Raji (cell line): ENCODE measurements around the gene FER1L5.

Experiments
- POLR2A ChIP-seq: IDR thresholded peaks from 2 replicates; pipeline ENCODE4 v1.6.1; 2011; ENCODE audit warnings: low read depth, low read length, control low read depth; ENCODE audit not compliant: insufficient read depth

FER1L5 gene

DNA sequence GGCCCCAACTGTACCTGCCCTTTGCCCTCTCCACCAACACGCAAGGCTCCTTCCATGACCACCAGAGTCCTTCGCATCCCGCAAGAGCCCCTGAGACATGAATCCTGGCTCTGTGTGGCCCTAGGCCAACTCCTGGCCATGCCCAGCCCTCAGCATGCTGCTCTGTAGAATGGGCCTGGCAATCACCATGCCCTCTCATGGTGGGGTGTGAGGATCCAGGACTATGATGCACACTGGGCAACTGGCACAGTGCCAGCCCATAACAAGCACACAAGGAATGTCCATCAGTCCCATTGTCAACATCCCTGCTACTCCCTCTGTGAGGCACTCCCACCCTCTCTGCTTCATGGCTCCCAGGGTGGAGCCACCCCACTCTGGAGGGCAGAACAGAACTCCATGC lies 44.7 kb downstream of the FER1L5 start:
- TF ChIP-seq POLR2A: no peak

DNA sequence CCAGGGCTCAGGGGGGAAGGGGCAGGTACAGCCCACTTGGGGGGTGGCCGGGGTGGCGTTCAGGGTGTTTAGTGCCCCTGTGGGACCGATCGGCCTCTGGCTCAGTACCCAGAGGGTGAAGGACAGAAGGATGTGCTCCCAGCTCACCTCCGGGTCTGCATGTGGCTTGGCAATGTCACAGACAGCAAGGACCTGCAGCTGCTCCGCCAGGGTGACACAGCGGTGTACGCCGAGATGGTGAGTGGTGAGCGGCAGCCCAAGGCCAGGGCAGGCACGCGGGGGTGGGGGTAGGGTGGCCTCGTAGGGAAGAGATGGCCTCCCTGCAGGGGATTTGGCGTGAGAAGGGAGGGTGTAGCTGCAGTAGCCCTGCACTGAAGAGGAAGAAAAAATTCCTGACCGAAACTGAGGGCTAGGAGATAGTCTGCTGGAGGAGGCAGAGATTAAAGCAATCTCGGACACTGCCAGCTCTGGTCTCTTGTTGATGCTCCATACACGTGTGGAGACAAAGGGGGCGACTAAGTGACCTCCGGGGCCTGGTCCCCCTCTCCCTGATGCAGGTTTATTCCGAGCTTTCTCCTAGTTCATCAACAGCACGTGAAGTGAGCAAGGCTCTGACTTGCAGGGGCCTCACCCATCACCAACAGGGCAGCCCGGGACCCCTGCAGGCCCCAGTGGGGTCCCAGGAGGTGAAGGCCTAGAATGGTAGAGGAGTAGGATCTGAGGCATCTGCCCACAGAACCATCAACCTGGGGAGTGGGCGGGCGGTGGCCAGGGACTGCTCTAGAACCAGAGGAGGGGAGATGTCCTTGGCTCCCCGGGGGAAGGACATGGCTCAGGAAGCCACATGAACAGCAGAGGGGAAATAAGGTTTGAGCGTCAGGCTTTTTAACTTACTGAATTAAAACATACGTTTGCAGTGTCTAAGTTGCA lies 45.4 kb downstream of the FER1L5 start:
- no peak for TF ChIP-seq POLR2A

DNA sequence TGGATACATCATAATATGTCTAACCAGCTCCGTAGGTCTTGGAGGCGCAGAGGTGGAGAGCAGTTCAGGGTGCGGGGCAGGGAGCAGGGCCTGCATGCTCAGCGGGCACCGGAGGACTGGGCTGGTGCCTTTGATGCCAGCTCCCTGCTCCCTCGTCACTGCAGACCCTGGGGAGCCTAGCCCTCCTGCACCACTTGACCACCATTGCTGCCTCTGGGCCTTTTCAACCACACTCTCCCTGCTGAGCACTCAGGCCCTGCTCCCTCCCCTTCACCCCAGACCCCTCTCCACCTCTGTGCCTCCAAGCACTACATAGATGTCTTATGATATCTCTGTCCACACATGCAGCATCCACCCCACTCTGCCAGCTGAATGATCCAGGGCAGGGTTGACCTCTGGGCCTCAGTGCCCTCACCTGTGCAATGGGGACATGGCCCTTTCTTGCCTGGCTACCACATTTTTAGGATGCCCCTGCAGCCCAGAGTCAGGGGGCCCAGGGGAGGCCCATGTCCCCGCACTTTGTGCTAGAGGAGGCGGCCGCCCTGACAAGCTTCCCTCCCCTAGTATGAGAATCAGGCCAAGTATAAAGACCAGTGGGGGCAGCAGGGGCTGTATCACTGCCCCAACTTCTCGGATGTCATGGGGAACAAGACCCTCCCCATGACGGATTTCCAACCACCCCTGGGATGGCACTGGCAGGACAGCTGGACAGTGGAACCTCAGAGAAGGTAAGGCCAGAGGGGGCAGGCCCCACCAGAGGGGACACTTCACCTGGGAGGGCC lies 46.3 kb downstream of the FER1L5 start:
- no peak for TF ChIP-seq POLR2A

DNA sequence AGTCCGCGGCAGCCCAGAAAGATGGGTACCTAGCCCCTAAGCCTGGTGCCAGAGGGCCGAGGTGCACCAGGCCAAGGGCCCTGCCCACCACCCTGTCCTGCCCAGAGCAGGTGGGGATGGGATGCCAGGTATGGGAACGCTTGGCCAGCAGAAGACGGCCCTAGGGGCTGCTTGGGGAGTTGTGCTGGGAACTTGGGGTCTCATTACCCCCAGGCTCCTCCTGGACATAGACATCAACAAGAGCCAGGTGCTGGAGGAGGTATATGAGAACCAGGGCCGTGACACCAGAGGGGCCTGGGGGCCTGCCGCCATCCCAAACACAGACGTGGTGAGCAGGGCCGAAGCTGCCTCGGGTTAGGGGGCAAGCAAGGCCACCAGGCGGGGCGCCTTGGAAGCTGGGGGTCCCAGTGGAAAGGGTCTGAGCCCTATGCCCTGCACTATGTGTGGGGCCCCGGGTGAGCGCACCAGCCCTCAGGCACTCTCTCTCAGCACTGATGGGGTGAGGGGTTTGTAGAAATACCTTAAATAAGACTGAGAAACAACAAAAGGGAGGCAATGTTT lies 46.9 kb downstream of the FER1L5 start:
- TF ChIP-seq POLR2A: no peak

DNA sequence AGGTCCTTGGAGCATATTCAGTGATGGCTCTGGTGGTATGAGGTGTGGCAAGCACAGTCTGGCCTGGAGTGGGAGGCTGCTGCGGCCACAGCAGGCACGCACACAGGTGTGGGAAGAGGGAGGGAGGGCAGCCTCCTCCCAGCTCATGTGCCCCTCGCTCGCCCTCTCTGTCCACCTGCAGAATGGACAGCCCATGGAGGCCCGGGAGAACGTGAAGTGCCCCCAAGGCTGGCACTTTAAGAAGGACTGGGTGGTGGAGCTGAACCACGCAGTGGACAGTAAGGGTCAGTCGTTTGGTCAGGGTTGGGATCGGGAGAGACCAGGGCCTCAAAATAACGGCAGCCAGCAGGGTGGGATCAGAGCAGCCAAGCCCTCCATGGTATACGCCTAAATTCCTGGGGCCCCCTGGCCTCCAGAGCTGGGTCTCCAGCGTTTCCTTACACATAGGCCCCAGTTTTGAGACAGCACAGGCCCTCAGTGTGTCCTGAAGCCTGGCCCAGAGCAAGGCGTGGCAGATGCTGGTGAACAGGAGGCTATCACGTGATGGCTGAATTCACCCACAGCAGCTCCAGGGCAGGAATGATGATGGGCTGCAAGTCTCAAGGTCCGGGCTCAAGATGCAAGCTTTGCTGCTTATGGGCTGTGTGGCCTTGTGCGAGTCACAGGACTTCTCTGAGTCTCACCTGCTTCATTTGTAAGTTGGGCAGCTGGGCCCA lies 47.9 kb downstream of the FER1L5 start:
- no peak for TF ChIP-seq POLR2A

DNA sequence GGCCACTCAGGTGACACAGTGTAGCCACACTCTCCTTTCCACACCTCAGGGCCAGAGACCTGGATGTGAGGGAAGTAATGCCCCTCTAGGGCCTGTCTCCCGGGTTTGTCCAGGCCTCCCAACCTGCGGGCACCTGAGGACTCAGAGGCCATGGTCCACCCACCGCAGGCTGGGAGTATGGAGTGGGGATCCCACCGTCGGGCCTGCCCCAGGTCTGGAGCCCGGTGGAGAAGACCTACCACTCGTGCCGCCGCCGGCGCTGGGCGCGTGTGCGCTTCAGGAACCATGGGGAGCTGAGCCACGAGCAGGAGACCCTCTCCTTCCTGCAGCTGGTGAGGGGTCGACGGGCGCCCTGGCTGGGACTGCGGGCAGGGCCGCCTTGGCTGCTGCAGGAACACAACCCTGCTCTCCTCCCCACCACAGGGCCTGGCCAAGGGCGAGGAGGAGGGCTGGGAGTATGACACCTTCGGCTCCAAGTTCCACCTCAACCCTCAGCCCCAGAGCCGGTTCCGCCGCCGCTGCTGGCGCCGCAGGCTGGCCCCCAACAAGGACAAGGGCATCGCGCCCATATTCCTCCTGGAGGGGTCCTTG lies 48.6 kb downstream of the FER1L5 start:
- no peak for TF ChIP-seq POLR2A

DNA sequence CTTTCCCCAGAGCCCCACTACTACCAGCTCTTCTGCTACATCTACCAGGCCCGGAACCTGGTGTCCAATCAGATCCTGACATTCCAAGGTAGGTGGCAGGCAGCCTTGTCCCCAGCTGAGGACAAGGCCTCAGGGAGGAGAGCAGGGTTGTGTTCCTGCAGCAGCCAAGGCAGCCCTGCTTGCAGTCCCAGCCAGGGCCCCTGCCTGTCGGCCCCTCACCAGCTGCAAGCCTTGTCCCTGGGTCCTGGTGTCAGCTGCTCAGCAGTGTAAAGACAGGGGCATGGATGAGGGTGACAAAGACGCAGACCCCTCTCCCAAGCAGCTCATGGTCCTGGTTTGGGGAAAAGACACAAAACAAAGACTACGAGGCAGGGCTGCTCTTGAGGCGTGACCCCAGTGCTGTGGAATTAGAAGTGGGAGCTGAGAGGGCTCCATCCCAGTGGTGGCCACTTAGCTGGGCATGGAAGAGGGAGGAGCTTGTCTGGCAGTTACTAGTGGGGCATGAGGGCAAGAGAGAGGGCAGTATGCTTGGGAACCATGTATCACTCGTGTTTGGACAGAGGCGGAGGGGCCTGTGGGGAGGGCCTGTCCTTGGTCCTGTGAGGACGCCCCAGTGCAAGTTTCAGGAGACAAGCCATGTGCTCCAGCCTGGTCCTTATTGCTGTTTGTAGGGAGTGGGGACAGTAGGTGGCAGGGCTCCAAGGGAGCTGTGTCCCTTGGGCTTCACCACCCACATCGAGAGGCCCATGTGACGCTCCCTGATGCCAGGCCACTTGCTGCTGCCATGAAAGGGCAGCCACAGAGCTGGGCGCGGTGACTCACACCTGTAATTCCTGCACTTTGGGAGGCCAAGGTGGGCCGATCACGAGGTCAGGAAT lies 49.8 kb downstream of the FER1L5 start:
- TF ChIP-seq POLR2A: no peak

DNA sequence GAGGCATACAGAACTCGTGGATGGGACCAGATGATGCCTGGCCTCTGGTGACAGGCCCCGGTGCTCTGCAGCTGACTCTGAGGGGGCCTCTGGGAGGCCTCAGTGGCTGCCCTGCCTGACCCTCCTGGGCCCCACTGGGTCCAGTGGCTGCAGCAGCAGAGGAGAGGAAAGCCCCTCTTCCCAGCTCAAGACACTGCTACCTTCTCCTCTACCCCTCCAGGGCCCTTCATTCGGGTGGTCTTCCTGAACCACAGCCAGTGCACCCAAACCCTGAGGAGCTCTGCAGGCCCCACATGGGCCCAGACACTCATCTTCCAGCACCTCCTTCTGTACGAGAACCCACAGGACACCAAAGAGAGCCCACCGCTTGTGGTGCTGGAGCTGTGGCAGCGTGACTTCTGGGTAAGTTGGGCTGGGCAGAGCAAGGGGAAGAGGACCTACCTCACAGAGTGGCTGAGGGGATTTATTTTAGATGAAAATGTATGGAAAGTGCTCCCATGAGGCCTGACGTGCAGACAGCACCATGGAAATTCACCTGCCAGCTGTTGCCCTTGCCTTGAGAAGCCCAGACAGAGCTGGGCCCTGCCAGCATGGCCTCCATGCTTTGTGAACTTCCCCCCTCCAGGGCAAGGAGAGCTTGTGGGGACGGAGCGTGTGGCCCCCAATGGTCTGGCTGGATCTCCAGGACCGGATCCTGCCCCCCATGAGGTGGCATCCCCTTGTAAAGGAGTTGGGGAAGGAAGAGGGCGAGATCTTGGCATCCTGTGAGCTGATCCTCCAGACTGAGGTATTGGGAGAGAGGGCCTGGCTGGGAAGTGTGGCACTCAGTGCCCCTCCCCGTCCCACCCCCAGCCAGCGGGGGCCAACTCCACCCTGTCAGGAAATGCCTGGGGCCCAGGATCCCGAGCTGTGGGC lies 51.0 kb downstream of the FER1L5 start:
- TF ChIP-seq POLR2A: no peak

DNA sequence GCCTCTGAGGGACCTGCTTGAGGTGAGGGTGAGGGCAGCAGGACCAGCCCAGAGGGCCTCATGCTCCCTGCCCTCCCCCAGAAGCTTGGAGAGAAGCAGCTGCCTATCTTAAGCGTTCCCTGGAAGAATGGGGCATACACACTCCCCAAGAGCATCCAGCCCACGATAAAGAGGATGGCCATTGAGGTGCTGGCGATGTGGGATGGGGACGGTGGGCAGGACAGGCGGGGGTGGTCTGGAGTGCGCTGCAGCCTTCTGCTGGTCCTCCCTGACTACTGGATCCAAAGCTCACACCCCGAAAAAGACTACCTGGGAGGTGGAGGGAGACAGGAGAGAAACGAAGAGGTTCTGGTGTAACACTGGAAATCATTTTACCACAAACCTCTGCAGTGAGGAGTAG lies 51.7 kb downstream of the FER1L5 start:
- no peak for TF ChIP-seq POLR2A

DNA sequence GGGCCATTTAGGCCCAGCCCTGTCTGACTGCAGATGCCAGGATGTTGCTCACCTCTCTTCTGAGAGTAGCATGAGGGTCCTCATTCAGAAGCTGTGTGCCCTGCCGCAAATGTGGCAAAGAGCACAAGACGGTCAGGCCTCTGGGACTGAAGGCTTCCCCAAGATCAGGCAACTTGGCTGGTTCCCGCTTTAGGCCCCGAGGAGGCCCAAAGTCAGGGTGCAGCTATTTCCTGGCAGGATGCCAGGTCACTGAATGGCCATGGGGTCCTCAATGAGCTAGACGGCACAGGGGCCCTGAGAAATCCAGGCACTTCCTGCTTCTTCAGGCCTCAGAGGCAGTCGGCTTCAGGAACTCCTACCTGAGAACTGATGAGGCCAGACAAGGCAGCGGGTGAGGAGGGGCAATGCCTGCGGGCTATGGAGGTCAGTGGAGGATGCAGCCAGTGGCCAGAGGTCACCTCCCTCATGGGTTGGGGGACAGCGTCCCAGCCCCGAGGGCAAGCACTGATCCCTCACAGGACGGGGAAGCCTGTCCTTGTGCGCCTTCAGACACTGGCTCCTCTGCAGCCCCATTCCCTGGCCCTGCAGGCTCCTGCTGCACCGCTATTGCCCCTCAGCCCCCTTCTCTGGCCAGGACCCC lies 52.4 kb downstream of the FER1L5 start:
- no peak for TF ChIP-seq POLR2A

DNA sequence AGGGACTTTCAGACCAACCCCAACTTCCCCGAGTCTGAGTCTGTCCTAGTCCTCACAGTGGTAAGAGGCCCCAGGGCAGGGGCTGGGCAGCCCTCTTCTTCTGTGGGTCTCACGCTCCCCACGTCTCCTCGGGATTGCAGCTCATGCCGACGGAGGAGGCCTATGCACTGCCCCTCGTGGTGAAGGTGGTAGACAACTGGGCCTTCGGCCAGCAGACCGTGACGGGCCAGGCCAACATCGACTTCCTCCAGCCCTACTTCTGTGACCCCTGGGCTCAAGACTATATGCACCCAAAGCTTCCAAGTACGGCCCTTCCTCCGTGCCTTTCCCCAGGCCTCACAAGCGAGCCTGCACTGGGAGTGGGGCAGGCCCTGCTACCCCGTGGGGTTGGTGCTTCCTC lies 53.0 kb downstream of the FER1L5 start:
- TF ChIP-seq POLR2A: no peak

DNA sequence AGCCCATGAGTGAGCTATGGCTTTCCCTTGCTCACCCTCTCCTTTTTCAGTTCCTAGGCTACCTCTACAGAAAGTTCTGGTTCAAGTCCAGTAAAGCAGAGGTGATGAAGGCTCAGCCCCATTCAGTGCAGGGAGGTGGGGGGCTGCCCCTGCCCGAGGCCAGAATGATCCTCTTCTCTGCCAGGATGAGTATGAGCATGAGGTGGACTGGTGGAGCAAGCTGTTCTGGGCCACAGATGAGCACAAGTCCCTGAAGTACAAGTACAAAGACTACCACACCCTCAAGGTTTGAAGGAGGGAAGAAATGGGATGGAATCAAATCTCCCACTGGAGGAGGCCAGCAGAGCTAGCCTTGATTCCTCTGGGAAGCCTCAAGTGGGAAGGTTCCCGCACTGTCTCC lies 54.9 kb downstream of the FER1L5 start:
- no peak for TF ChIP-seq POLR2A
